Activated CD4-positive, alpha-beta memory T cell treated with anti-CD3 and anti-CD28 coated beads, Interleukin-2, amount 10 ng/mL, durations not matched to agents 7 days and 5 days (primary cell): ENCODE measurements around the gene TXNDC11. TPM values are rescaled to one million over a fixed set of nuclear protein-coding genes. Genes with fewer than 3 reads are reported as not detected.

Experiments used
- CTCF ChIA-PET: fragments of 350-600 bp; sonication (Branson Sonifier 250); formaldehyde crosslinking; loops from one replicate; lab custom pipeline; 2021; ENCODE audit warnings: antibody characterized with exemption, inconsistent platforms; lab: Charles Lee
- POLR2A ChIA-PET: fragments of 350-600 bp; sonication (Branson Sonifier 250); formaldehyde crosslinking; loops from one replicate; lab custom pipeline; 2021; ENCODE audit warnings: antibody characterized with exemption; lab: Charles Lee
- DNase-seq: peaks from one replicate; pipeline ENCODE4 v3.0.0-alpha.2; 2020
- H3K27ac Mint-ChIP-seq: one replicate; pipeline ENCODE4 v1.8.0; 2021; ENCODE audit warnings: mild to moderate bottlenecking, mixed read lengths
- H3K27me3 Mint-ChIP-seq: one replicate; pipeline ENCODE4 v1.8.0; 2021; ENCODE audit warnings: mixed read lengths
- H3K36me3 Mint-ChIP-seq: one replicate; pipeline ENCODE4 v1.8.0; 2021; ENCODE audit warnings: low read depth, mixed read lengths
- H3K4me1 Mint-ChIP-seq: one replicate; pipeline ENCODE4 v1.8.0; 2021; ENCODE audit warnings: mixed read lengths
- H3K4me3 Mint-ChIP-seq: one replicate; pipeline ENCODE4 v1.8.0; 2021; ENCODE audit warnings: mild to moderate bottlenecking, mixed read lengths
- H3K9me3 Mint-ChIP-seq: one replicate; pipeline ENCODE4 v1.8.0; 2021; ENCODE audit warnings: mixed read lengths
- total RNA-seq, 2 experiments: library from RNA; stranded (reverse); gene quantifications; one replicate each; pipeline ENCODE4 v1.2.3, GENCODE V29; 2021

TXNDC11 gene
- total RNA-seq, 2 experiments from 2014 or later, result 45.3 to 46.6 TPM

DNA sequence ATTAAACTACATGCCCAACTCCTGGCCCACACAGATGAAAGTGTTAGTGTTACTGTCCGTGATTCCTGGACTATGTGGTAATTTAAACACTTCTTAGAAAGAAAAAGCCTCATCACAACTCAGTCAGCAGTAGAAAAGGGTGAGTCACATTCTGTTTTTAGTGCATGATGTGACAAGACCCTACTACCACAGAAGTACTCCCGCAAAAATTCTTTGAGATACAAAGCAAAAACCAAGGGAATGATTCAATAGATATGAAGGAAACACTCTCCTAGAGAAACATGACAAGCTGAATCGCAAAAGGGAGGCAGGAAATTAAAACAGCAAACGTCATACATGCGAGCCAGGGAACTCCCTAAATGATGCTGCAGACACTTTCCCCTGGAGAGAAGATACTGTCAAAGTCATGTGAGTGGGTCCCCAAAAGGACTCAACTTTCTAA is 60.0 kb downstream of the TXNDC11 start:
- Mint-ChIP-seq H3K27me3 (no peaks in the 10 kb centered on the region), H3K4me1 (peaks cover 62% of the 10 kb centered on the region), H3K9me3 (no peaks in the 10 kb centered on the region), H3K27ac (peak overlapping the region; percentile 49), H3K36me3 (peaks cover 82% of the 10 kb centered on the region), H3K4me3 (no peak overlapping the region)
- ChIA-PET POLR2A (no interaction called here), CTCF (interaction anchor here (1.1 kb wide), 1 partner anchor 151 kb away, joined by 3 read pairs; no protein-coding TSS in a partner anchor)
- no peak for DNase-seq

DNA sequence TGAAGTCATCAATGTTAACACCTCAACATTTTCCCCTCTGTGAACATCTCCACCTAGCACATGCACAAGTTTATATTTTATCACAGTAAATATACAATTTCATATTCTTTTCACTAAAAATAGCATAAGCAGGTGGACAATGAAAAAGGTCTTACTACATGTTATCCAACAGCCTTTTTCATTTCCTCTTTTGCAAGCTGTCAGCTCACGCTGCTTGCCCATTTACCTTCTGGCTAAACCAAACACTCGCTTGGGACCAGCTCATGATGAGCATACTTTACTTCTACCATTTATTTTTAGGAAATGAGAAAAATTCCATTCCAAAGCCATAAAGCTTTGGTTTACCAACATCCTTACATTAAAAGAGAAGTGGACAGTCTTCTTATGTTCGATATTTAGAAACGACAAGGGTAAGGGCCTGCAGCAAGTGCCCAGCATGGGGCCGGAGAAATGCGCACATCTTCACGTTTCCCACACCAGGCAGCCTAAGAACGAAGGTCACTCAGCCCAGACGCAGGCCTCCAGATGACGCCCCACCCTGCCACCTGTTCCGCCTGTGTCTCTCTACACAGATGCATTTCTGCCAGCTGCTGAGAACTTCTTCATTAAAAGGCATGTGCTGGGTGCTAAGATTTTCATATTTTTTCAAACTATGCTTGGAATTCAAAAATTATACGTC is 60.5 kb downstream of the TXNDC11 start:
- CTCF ChIA-PET, result interaction anchor here (1.1 kb wide), 1 partner anchor 150 kb away, joined by 3 read pairs; no protein-coding TSS in a partner anchor
- DNase-seq, result no peak
- H3K4me3 Mint-ChIP-seq, result no peak overlapping the region
- no peaks in the 10 kb centered on the region for H3K27me3 Mint-ChIP-seq
- H3K4me1 Mint-ChIP-seq, result peaks cover 66% of the 10 kb centered on the region
- POLR2A ChIA-PET, result no interaction called here
- no peaks in the 10 kb centered on the region for H3K9me3 Mint-ChIP-seq
- H3K27ac Mint-ChIP-seq, result peak overlapping the region; percentile 82
- H3K36me3 Mint-ChIP-seq, result peaks cover 83% of the 10 kb centered on the region

DNA sequence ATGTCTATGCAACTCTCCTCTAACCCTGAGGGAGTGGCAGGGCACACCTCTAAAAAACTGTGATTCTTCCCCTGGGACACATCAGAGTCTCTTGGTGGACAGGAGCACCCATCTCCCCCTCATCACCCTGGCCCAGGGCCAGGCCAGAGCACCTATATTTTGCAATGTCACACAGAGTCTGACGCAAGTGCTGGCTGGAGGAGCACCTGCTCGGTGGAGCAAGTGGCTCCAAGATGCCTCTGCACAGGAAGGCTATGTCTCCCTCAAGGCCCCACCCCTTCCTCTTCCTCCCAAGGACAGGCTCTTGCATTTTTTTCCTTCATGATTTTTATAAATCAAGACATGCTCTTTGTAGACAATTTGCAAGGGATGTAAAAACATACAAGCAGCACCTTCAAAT is 61.1 kb downstream of the TXNDC11 start:
- Mint-ChIP-seq H3K4me3 (peak overlapping the region; percentile 19), H3K27ac (peak overlapping the region; percentile 82), H3K27me3 (no peaks in the 10 kb centered on the region), H3K36me3 (peaks cover 83% of the 10 kb centered on the region), H3K9me3 (no peaks in the 10 kb centered on the region), H3K4me1 (peaks cover 66% of the 10 kb centered on the region)
- DNase-seq, result no peak
- CTCF ChIA-PET, result interaction anchor here (1.1 kb wide), 1 partner anchor 149 kb away, joined by 3 read pairs; no protein-coding TSS in a partner anchor
- POLR2A ChIA-PET, result interaction anchor here (1.3 kb wide), 1 partner anchor 121 kb away, joined by 3 read pairs; no protein-coding TSS in a partner anchor

- Mint-ChIP-seq H3K27me3 (no peaks in the 10 kb centered on the region), H3K4me3 (no peak overlapping the region), H3K27ac (peak overlapping the region; percentile 10), H3K9me3 (no peaks in the 10 kb centered on the region), H3K4me1 (peaks cover 70% of the 10 kb centered on the region), H3K36me3 (peaks cover 77% of the 10 kb centered on the region)
- POLR2A ChIA-PET, result interaction anchor here (0.9 to 1.3 kb wide), 3 partner anchors 9 to 119 kb away, joined by 3 read pairs; partner anchors contain the start of gene TXNDC11
- no peak for DNase-seq
- CTCF ChIA-PET, result interaction anchor here (1.4 to 1.5 kb wide), 3 partner anchors 20 to 284 kb away, joined by 3 to 4 read pairs (median 3); no protein-coding TSS in a partner anchor
Measured at GRCh38 chr16:11679941-11680911, 62.4 kb downstream of the TXNDC11 start.

GRCh38 chr16:11679250-11679649 is 63.4 kb downstream of the TXNDC11 start:
- H3K36me3 Mint-ChIP-seq, result peaks cover 70% of the 10 kb centered on the region
- POLR2A ChIA-PET, result no interaction called here

DNA sequence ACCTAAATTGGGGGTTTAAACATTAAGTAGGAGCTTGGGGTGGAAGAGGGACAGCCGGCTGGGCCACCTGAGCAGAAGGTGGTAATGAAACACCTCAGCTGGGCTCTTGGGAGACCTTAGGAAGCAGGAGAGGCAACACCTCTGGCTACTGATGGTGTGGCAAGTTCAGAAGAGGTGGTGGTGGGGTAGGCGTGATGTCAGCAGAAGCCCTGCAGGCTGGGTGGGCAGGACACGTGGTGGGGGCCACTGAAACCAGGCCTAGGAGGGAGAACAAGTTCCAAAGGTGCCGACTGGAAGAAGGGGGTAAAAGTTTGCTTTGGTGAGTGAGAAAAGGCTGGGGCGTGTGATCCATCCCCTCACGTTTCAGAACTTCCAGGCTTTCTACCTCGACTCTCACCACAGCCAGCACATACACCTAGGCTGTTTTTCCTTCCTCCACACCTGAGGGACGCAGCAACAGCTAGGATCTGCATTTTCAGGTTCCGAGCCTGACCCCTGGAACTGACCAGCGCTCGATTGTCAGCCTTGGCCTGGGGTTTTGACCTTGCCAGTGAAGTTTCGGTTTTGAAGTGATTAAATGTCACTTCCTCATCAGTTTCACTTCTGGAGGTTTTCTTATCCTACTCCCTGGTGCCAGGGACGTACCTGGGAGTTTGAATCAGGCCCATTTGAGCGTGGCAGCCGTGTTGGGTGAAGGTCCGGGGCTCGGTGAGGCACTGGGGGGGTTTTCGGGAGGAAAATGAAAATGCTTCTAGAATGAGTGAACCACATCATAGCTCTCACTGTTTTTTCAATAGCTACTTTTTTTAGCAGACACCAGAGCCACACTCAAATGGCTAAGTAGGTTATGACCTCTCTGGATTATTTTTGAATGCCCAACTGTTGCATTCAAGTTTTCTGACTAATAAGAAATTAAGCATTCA is 64.4 kb downstream of the TXNDC11 start:
- ChIA-PET CTCF (interaction anchor here (1.0 to 1.8 kb wide), 3 partner anchors 11 to 146 kb away, joined by 3 to 5 read pairs (median 5); no protein-coding TSS in a partner anchor), POLR2A (interaction anchor here (0.7 kb wide), 1 partner anchor 150 kb away, joined by 3 read pairs; no protein-coding TSS in a partner anchor)
- DNase-seq, result no peak
- H3K9me3 Mint-ChIP-seq, result no peaks in the 10 kb centered on the region
- H3K27me3 Mint-ChIP-seq, result no peaks in the 10 kb centered on the region
- H3K27ac Mint-ChIP-seq, result peak overlapping the region; percentile 63
- H3K4me1 Mint-ChIP-seq, result peaks cover 66% of the 10 kb centered on the region
- peaks cover 59% of the 10 kb centered on the region for H3K36me3 Mint-ChIP-seq
- no peak overlapping the region for H3K4me3 Mint-ChIP-seq

More at GRCh38 chr16:11679250-11679649, 63.4 kb downstream of the TXNDC11 start:
- Mint-ChIP-seq H3K9me3 (no peaks in the 10 kb centered on the region), H3K27me3 (no peaks in the 10 kb centered on the region), H3K4me3 (no peak overlapping the region), H3K27ac (no peak overlapping the region), H3K4me1 (peaks cover 71% of the 10 kb centered on the region)
- no peak for DNase-seq
- CTCF ChIA-PET, result interaction anchor here (1.0 to 1.8 kb wide), 5 partner anchors 10 to 283 kb away, joined by 3 to 5 read pairs (median 4); no protein-coding TSS in a partner anchor

DNA sequence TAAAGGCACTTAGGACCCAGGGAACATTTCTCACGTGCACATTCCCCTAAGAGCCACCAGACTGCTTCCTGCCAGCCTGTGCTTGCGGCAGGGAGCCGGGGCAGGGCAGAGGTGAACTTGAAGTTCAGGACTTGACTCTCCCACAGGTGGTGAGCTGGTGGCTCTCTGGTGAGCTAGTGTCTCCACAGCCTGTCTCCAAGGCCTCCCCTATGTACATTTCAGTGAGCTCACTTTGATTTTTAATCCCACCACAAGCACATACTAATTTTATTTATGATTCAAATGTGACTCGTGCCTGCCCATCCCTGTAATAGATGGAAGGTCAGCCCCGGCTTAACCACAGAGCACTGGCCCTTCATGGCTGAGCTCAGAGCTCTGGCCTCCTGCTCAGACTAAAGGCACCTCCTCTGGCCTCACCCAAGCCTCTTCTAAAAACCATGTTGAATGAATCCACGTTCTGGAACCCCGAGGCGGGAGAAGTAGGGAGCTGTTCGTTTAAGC is 65.2 kb downstream of the TXNDC11 start:
- Mint-ChIP-seq H3K36me3 (peaks cover 52% of the 10 kb centered on the region), H3K4me3 (no peak overlapping the region), H3K4me1 (peaks cover 66% of the 10 kb centered on the region), H3K9me3 (no peaks in the 10 kb centered on the region), H3K27me3 (no peaks in the 10 kb centered on the region), H3K27ac (no peak overlapping the region)
- no peak for DNase-seq
- POLR2A ChIA-PET, result interaction anchor here (0.7 to 1.0 kb wide), 2 partner anchors 12 to 150 kb away, joined by 3 read pairs; no protein-coding TSS in a partner anchor
- CTCF ChIA-PET, result interaction anchor here (1.4 to 1.8 kb wide), 2 partner anchors 11 to 146 kb away, joined by 4 to 5 read pairs; no protein-coding TSS in a partner anchor

DNA sequence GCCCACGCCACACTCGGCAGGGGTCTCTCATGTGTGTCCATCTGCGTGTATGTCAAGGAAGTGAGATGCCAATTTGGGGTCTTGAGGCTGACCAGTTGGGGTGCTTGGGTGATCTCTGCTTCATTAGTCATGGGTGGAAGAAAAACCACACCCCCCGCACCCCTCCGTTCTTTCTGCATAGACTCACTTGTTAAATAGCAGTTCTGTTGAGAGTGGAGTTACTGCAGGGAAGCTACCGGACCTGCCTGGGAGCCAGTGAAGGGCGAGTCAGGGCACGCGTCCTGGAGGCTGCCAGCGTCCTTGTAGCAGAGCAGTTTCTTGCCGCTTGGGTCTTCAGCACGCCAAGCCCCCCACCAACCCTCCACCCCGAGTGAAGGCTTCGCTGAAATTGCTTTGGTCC is 65.9 kb downstream of the TXNDC11 start:
- Mint-ChIP-seq H3K4me3 (no peak overlapping the region), H3K36me3 (peaks cover 47% of the 10 kb centered on the region), H3K9me3 (no peaks in the 10 kb centered on the region), H3K27ac (no peak overlapping the region), H3K4me1 (peaks cover 66% of the 10 kb centered on the region), H3K27me3 (no peaks in the 10 kb centered on the region)
- DNase-seq, result no peak
- ChIA-PET POLR2A (interaction anchor here (1.0 kb wide), 1 partner anchor 11 kb away, joined by 3 read pairs; no protein-coding TSS in a partner anchor), CTCF (interaction anchor here (1.4 kb wide), 1 partner anchor 145 kb away, joined by 4 read pairs; no protein-coding TSS in a partner anchor)

DNA sequence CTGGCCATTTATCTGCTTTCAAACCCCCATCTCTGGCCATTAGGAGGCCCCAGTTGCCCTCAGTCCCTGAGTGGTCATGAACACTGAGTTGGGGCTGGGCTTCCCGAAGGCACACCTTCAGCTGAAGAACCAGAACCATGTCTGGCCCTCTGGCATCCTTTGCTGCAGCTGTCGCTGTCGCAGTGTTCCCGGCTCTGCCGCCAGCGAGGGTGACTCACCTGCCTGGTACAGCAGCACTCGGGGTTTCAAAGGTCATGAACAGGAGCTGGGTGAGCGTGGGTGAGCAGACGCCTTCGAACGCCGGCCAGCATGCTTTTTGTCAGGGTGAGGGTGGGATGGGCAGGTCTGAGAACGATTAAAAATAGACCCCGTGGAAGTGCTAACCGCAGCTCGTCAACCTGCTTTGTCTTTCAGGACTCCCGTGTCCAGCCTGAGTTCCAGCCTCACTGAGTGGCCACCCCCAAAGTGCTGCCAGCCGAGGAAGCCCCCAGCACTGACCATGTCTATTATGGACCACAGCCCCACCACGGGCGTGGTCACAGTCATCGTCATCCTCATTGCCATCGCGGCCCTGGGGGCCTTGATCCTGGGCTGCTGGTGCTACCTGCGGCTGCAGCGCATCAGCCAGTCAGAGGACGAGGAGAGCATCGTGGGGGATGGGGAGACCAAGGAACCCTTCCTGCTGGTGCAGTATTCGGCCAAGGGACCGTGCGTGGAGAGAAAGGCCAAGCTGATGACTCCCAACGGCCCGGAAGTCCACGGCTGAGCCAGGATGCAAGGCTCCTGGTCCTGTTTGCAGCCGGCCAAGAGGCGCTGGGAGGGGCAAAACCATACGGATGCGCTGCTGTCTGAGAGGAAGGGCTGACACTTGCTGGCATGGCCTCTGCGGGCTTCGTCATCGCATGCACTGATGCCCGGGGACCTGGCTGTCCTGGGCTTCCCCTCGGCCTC is 66.8 kb downstream of the TXNDC11 start:
- ChIA-PET POLR2A (interaction anchor here (1.0 to 1.3 kb wide), 2 partner anchors 115 to 721 kb away, joined by 3 read pairs; no protein-coding TSS in a partner anchor), CTCF (no interaction called here)
- peaks cover 65% of the 10 kb centered on the region for H3K4me1 Mint-ChIP-seq
- no peaks in the 10 kb centered on the region for H3K27me3 Mint-ChIP-seq
- no peak overlapping the region for H3K4me3 Mint-ChIP-seq
- no peak for DNase-seq
- no peak overlapping the region for H3K27ac Mint-ChIP-seq
- H3K36me3 Mint-ChIP-seq, result peaks cover 41% of the 10 kb centered on the region
- H3K9me3 Mint-ChIP-seq, result no peaks in the 10 kb centered on the region

- ChIA-PET CTCF (no interaction called here), POLR2A (interaction anchor here (0.9 to 1.3 kb wide), 2 partner anchors 9 to 114 kb away, joined by 3 read pairs; no protein-coding TSS in a partner anchor)
- no peak overlapping the region for H3K27ac Mint-ChIP-seq
- no peak overlapping the region for H3K4me3 Mint-ChIP-seq
- no peaks in the 10 kb centered on the region for H3K9me3 Mint-ChIP-seq
- H3K4me1 Mint-ChIP-seq, result peaks cover 65% of the 10 kb centered on the region
- peaks cover 4% of the 10 kb centered on the region for H3K27me3 Mint-ChIP-seq
- H3K36me3 Mint-ChIP-seq, result peaks cover 35% of the 10 kb centered on the region
- DNase-seq, result no peak
Measured at GRCh38 chr16:11674818-11675560, 67.7 kb downstream of the TXNDC11 start.
